ENCODE results near the gene SLC50A1. TPM values are rescaled to one million over a fixed set of nuclear protein-coding genes. Genes with fewer than 3 reads are reported as not detected.

SLC50A1 gene, protein sequence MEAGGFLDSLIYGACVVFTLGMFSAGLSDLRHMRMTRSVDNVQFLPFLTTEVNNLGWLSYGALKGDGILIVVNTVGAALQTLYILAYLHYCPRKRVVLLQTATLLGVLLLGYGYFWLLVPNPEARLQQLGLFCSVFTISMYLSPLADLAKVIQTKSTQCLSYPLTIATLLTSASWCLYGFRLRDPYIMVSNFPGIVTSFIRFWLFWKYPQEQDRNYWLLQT
- 19.5 TPM for total RNA-seq
- 31.7 TPM for polyA plus RNA-seq

DNA sequence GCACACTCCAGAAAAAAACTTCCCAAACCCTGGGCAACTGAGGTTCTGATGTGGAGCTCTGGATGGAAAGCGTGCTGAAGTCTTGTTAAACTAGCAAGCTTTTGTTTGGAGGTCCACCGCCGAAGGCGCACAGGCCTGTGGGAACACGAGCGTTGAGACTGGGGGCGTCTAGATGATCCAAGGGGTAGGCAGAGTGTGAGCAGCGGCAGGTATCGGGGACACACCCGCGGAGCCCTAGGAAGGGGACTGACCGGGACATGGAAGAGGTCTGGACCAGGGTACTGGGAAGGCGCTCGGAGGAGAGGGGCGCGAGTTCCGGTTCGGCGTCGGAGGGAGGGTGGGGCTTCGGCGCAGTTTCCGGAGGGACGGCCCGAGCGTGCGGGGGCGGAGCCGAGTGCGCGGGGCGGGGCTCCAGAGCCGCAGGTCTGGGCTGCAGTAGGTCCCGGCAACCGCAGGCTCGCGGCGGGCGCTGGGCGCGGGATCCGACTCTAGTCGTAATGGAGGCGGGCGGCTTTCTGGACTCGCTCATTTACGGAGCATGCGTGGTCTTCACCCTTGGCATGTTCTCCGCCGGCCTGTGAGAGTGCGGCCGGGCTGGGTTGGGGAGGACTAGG lies at the start of gene SLC50A1:
TSS of gene SLC50A1 (plus strand) at position 438 of the 614 bp plus-strand sequence. CDS start at position 498, 60 bp downstream.
- Histone ChIP-seq H3K4me3 (ENCODE audit: low read depth, low read length) (peak within 1 kb of the TSS; percentile 56), H3K36me3 (ENCODE audit: insufficient read depth) (no peaks in the 10 kb centered on the region), H3K27ac (ENCODE audit: low read depth) (peak within 1 kb of the TSS; percentile 98), H3K4me1 (ENCODE audit: insufficient read depth) (no peaks in the 10 kb centered on the region)
- peak; percentile 86 for DNase-seq (ENCODE audit: extremely low spot score)
- WGBS: under 1% methylated on average over 52 of the region's 52 CpGs

DNA sequence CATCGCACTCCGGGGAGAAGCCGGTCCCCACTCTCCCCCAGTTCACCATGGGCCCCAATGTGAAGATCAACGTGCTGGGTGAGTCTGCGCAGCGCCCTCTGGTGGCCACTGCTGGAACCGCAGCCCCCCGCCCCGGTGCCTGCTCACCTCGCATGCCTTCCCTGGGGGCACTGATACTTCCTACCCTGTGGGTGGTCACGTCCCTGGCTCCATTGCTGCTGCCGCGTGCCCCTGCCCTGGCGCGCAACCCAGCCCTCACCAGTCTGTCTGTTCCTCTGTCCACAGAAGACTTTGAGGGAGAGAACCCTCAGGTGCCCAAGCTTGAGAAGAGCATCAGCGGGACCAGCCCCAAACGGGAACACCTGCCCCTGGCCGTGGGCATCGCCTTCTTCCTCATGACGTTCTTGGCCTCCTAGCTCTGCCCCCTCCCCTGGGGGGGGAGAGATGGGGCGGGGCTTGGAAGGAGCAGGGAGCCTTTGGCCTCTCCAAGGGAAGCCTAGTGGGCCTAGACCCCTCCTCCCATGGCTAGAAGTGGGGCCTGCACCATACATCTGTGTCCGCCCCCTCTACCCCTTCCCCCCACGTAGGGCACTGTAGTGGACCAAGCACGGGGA lies 49.4 kb upstream of the SLC50A1 start:
- no peak for DNase-seq (ENCODE audit: extremely low spot score)
- H3K27ac ChIP-seq (ENCODE audit: low read depth): no peak overlapping the region
- no peaks in the 10 kb centered on the region for H3K4me1 ChIP-seq (ENCODE audit: insufficient read depth)
- 21% methylated on average over 24 of the region's 24 CpGs for WGBS
- no peaks in the 10 kb centered on the region for H3K36me3 ChIP-seq (ENCODE audit: insufficient read depth)
- H3K4me3 ChIP-seq (ENCODE audit: low read depth, low read length): no peak overlapping the region

DNA sequence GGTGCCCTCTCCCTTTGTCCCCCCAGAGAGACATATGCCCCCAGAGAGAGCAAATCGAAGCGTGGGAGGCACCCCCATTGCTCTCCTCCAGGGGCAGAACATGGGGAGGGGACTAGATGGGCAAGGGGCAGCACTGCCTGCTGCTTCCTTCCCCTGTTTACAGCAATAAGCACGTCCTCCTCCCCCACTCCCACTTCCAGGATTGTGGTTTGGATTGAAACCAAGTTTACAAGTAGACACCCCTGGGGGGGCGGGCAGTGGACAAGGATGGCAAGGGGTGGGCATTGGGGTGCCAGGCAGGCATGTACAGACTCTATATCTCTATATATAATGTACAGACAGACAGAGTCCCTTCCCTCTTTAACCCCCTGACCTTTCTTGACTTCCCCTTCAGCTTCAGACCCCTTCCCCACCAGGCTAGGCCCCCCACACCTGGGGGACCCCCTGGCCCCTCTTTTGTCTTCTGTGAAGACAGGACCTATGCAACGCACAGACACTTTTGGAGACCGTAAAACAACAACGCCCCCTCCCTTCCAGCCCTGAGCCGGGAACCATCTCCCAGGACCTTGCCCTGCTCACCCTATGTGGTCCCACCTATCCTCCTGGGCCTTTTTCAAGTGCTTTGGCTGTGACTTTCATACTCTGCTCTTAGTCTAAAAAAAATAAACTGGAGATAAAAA lies 48.7 kb upstream of the SLC50A1 start:
- H3K27ac ChIP-seq (ENCODE audit: low read depth): no peak overlapping the region
- H3K4me3 ChIP-seq (ENCODE audit: low read depth, low read length): no peak overlapping the region
- 77% methylated on average over 8 of the region's 8 CpGs for WGBS
- no peaks in the 10 kb centered on the region for H3K4me1 ChIP-seq (ENCODE audit: insufficient read depth)
- no peaks in the 10 kb centered on the region for H3K36me3 ChIP-seq (ENCODE audit: insufficient read depth)
- DNase-seq (ENCODE audit: extremely low spot score): no peak

DNA sequence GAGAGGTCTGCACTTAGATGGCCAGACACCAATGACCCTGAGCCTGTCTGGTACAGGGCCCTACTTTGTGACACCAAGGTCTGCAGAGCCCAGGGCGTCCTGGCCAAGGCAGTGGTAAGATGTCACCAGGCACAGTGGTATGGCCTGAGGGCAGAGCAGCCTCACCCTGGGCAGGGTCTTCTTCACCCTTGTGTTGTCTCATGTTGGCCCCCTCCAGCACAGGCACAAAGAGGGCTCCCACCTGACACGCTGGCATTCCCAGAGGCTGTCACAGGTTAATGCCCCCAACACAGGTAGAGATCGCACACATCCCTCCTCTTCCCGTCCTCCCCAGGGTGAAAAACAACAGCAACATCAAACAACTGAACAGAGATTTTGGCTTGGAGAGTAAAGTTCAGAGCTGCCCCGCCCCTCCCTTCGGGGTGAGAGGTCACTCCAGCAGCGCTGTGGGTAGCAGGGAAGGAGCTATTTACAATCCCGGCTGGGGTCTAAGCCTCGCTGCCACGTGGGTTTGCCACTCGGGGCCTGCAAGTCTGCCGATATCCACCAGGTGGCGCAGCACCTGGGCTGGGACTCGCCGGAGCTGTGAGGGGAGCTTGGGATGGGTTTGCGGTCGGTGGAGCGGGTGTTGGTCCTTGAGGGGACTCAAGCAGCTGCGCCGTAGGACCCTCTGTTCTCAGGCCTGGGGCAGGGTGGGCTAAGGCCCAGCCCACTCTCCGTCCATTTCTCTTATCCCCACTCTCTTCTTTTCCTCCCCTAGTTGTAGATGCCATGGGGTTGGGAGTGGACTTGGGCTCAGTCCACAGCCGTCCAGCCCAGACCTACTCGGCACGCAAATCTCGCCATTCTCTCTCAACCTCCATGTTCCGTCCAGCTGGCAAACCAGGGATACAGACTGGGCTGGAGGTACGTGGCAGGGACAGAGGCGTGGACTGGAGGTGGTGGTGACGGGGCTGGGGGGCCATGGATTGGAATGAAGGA lies 44.3 kb upstream of the SLC50A1 start:
- Histone ChIP-seq H3K36me3 (ENCODE audit: insufficient read depth) (no peaks in the 10 kb centered on the region), H3K27ac (ENCODE audit: low read depth) (no peak overlapping the region), H3K4me1 (ENCODE audit: insufficient read depth) (no peaks in the 10 kb centered on the region), H3K4me3 (ENCODE audit: low read depth, low read length) (no peak overlapping the region)
- DNase-seq (ENCODE audit: extremely low spot score): no peak
- 23% methylated on average over 29 of the region's 29 CpGs for WGBS

DNA sequence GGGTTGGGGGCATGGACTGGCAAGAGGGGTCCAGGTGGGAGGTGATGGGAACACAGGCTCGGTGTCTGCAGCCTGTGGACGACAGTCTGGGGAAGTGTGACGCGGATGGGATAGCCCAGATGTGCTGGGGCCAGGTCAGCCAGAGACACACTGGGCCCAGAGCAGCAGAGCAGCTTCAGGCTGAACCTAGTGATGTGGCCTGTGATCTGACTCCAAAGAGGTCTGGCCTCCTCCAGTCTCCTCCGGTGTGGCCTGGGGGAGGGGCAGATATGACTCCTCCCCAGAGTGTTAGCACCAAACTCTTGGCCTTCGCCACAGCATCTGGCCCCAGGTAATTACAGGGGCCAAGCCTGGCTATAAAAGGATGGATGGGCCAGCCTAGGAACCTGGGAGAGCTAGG lies 43.5 kb upstream of the SLC50A1 start:
- Histone ChIP-seq H3K4me3 (ENCODE audit: low read depth, low read length) (no peak overlapping the region), H3K27ac (ENCODE audit: low read depth) (no peak overlapping the region), H3K36me3 (ENCODE audit: insufficient read depth) (no peaks in the 10 kb centered on the region), H3K4me1 (ENCODE audit: insufficient read depth) (no peaks in the 10 kb centered on the region)
- 82% methylated on average over 6 of the region's 6 CpGs for WGBS
- no peak for DNase-seq (ENCODE audit: extremely low spot score)

DNA sequence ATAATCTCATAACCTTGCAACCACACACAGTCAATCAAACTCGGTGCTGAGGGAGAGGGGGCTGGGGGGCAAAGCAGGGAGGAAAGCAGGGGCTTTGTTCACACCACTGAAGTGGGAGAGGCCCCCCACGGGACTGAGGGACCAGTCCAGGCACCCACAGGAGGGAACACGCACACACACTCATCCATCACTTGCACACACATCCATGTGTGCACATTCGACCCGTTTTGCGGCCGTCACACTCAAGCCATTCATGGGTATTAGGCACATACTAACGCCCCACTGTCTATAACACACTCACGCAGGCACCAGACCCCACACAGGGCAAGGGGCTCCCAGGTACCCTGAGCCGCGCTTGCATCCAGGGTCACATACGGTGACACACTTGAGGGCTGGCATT lies 43.0 kb upstream of the SLC50A1 start:
- no peak for DNase-seq (ENCODE audit: extremely low spot score)
- Histone ChIP-seq H3K36me3 (ENCODE audit: insufficient read depth) (no peaks in the 10 kb centered on the region), H3K4me3 (ENCODE audit: low read depth, low read length) (no peak overlapping the region), H3K4me1 (ENCODE audit: insufficient read depth) (no peaks in the 10 kb centered on the region), H3K27ac (ENCODE audit: low read depth) (no peak overlapping the region)
- 91% methylated on average over 12 of the region's 12 CpGs for WGBS

DNA sequence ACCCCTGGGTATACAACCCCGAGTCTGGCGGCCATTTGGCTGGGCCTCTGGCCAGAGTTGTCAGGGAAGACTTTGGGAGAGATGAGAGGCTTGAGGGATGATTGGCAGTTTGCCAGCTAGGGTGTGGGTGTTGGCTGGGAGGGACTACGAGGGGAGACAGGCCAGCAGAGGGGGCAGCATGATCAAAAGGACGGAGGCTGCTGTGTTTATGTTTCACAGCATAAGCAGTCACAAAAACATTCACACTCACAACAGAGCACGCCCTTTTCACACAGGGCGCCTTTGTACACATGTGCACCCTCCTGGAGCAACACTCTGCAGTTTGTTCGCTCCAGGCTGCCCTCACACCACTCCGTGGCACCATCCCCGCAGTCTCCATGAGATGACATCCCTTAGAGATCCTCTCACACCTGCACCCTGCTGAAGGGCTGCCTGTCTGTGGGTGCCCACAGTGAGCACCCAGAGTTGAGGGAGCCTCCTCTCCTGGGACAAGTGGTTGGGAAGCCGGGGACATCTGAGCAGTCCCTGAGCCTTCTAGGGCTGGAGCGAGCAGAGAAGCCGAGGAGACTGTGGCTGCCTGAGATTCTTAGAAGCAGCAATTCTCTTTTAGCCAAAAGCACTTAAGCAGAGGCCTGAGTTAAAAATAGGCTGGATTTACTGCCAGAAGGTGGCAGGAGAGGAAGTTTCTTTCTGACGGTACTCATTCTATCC lies 41.6 kb upstream of the SLC50A1 start:
- H3K27ac ChIP-seq (ENCODE audit: low read depth): no peak overlapping the region
- 10% methylated on average over 13 of the region's 13 CpGs for WGBS
- no peak overlapping the region for H3K4me3 ChIP-seq (ENCODE audit: low read depth, low read length)
- DNase-seq (ENCODE audit: extremely low spot score): no peak
- H3K4me1 ChIP-seq (ENCODE audit: insufficient read depth): no peaks in the 10 kb centered on the region
- no peaks in the 10 kb centered on the region for H3K36me3 ChIP-seq (ENCODE audit: insufficient read depth)

DNA sequence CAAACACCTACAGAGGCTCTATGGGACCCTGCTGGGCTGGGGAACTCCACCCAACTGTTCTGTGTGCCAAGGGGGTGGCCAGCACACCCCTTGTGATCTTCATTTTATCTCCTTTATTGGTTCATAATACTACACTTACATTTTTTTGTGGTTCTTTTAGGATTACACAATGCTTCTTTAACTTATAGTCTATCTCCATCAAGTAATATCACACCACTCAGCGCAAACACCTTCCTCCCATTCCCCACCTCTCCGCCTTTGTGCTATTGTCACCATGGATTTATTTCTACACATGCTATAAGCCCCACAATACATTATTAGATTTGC lies 41.1 kb upstream of the SLC50A1 start:
- H3K27ac ChIP-seq (ENCODE audit: low read depth): no peak overlapping the region
- WGBS: 82% methylated on average over 2 of the region's 2 CpGs
- no peaks in the 10 kb centered on the region for H3K4me1 ChIP-seq (ENCODE audit: insufficient read depth)
- no peak overlapping the region for H3K4me3 ChIP-seq (ENCODE audit: low read depth, low read length)
- no peak for DNase-seq (ENCODE audit: extremely low spot score)
- H3K36me3 ChIP-seq (ENCODE audit: insufficient read depth): no peaks in the 10 kb centered on the region

DNA sequence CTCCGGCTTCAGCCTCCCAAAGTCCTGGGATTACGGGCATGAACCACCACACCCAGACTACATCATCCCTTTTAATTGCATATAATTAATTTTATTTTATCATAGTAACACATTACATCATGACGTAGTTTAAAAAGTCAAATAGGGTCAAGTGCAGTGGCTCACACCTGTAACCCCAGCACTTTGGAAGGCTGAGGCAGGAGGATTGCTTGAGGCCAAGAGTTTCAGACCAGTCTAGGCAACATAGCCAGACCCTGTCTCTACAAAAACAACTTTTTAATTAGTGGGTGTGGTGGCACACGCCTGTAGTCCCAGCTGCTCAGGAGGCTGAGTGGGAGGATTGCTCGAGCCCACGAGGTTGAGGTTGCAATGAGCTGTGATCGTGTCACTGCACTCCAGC lies 36.3 kb upstream of the SLC50A1 start:
- Histone ChIP-seq H3K4me1 (ENCODE audit: insufficient read depth) (no peaks in the 10 kb centered on the region), H3K4me3 (ENCODE audit: low read depth, low read length) (no peak overlapping the region)
- 86% methylated on average over 7 of the region's 7 CpGs for WGBS

DNA sequence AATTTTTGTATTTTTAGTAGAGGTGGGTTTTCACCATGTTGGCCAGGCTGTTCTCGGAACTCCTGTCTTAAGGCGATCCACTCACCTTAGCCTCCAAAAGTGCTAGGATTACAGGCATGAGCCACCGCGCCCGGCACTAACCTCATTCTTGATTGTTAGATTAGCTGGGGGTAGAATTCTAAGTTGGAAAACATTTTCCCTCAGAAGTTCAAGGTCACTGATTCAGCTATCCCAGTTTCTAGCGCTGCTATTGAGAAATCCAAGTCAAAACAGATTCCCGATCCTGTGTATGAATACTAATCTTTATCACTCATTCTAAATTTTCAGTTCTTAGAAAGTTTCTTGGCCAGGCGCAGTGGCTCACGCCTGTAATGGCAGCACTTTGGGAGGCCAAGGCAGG lies 32.3 kb upstream of the SLC50A1 start:
- Histone ChIP-seq H3K4me1 (ENCODE audit: insufficient read depth) (no peaks in the 10 kb centered on the region), H3K36me3 (ENCODE audit: insufficient read depth) (no peaks in the 10 kb centered on the region), H3K4me3 (ENCODE audit: low read depth, low read length) (no peak overlapping the region), H3K27ac (ENCODE audit: low read depth) (no peak overlapping the region)
- no peak for DNase-seq (ENCODE audit: extremely low spot score)
- WGBS: 85% methylated on average over 9 of the region's 9 CpGs

More for the DNA sequence above, 36.3 kb upstream of the SLC50A1 start:
- Histone ChIP-seq H3K27ac (ENCODE audit: low read depth) (no peak overlapping the region), H3K36me3 (ENCODE audit: insufficient read depth) (no peaks in the 10 kb centered on the region)
- DNase-seq (ENCODE audit: extremely low spot score): no peak

DNA sequence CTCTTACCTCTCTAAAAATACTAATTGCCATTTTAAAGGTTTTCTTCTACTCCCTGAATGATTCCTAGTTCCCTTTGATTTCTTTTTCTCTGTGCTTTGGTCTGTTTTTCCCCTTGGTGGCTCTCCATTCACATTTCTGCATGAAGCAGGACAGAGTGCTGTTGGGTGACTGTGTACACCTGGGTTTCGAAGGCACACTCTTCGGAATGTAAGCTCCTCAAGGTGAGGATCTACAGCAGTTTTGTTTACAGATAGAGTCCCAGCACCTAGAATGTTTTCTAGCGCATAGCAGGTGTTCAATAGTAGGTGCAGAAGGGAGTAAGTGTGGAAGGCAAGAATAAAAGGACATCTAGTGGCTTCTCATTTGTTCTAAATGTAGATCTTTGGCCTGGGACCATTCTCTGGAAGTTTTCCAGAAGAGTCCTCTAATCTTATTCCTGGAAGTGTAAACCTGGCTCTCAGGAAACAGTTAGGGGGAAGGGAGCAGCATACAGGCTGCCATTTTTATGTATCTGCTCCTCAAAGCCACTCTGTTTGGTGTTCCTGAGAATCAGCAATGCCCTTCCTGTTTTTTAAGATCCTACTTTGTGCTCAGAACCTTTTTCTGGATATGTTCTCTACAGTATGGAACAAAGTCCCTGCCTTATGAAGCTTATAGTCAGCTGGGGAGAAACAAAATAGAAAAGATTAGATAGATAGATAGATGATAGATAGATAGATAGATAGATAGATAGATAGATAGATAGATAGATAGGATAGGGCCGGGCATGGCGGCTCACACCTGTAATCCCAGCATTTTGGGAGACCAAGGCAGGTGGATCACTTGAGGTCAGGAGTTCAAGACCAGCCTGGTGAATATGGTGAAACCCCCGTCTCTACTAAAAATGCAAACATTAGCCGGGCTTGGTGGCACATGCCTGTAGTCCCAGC lies 30.8 kb upstream of the SLC50A1 start:
- no peak for DNase-seq (ENCODE audit: extremely low spot score)
- Histone ChIP-seq H3K4me1 (ENCODE audit: insufficient read depth) (no peaks in the 10 kb centered on the region), H3K36me3 (ENCODE audit: insufficient read depth) (no peaks in the 10 kb centered on the region), H3K27ac (ENCODE audit: low read depth) (no peak overlapping the region), H3K4me3 (ENCODE audit: low read depth, low read length) (no peak overlapping the region)
- 80% methylated on average over 7 of the region's 7 CpGs for WGBS

DNA sequence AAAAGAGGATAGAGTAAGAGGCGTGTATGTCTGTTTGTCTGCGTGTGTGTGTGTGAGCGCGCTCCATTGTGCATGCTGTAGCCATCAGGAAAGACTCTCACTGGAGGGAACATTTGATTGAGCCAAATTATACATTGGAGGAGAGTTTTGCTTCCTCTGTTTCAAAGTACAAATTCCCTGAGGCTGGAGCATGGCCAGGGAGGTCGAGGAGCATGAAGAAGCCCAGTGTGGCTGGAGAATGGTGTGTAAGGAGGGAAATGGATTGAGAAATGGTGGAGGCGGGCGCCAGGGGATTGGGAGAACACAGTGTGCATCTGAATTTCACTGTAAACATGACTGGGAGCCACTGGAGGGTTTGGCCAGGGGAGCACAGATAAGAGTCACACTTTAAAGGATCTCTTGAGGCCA lies 30.0 kb upstream of the SLC50A1 start:
- Histone ChIP-seq H3K36me3 (ENCODE audit: insufficient read depth) (no peaks in the 10 kb centered on the region), H3K4me3 (ENCODE audit: low read depth, low read length) (no peak overlapping the region), H3K4me1 (ENCODE audit: insufficient read depth) (no peaks in the 10 kb centered on the region), H3K27ac (ENCODE audit: low read depth) (no peak overlapping the region)
- 65% methylated on average over 7 of the region's 7 CpGs for WGBS
- no peak for DNase-seq (ENCODE audit: extremely low spot score)

Measured in urinary bladder (tissue), 4 donors.